ENCODE measurements around the gene SPINK4. TPM values are rescaled to one million over a fixed set of nuclear protein-coding genes. Genes with fewer than 3 reads are reported as not detected.

The SPINK4 gene
- polyA plus RNA-seq, 1 donor (not counting 4 experiments of a cell fraction or from before 2014, with no cell fraction given), result not detected

- no peaks in the 10 kb centered on the region for H4K20me1 ChIP-seq (ENCODE audit: control insufficient read depth, extremely low read depth, insufficient read depth, low read length)
- no peaks in the 10 kb centered on the region for H3K36me3 ChIP-seq (ENCODE audit: control insufficient read depth in 2 of 2, extremely low read depth in 1 of 2, insufficient read depth in 2 of 2, low read length in 2 of 2)
- H3K27ac ChIP-seq (ENCODE audit: control insufficient read depth, insufficient read depth, low read length), result peak overlapping the region; percentile 73
- H3K9ac ChIP-seq (ENCODE audit: control insufficient read depth, extremely low read depth, insufficient read depth, low read length), result no peak overlapping the region
- no peak for TF ChIP-seq EZH2 (IDR thresholded peaks at IDR 0.05; ENCODE audit: low read length)
- TF ChIP-seq CTCF (optimal IDR thresholded peaks at IDR 0.05 in 1 of 3, IDR thresholded peaks at IDR 0.05 in 1 of 3, conservative IDR thresholded peaks at IDR 0.05 in 1 of 3; ENCODE audit: extremely low read depth in 1 of 3, insufficient read depth in 2 of 3, low read length in 3 of 3), result no peak
- peak overlapping the region; percentile 27 for H3K4me2 ChIP-seq (ENCODE audit: control insufficient read depth, extremely low read depth, insufficient read depth, low read depth, low read length)
- FAIRE-seq, result peak; percentile 87
- H2AFZ ChIP-seq (ENCODE audit: control insufficient read depth, low read length), result no peak overlapping the region
- H3K4me1 ChIP-seq (ENCODE audit: control insufficient read depth, extremely low read depth, insufficient read depth, low read length), result peaks cover 28% of the 10 kb centered on the region
- no peaks in the 10 kb centered on the region for H3K9me1 ChIP-seq (ENCODE audit: control insufficient read depth, extremely low read depth, insufficient read depth, low read length)
- no peaks in the 10 kb centered on the region for H3K9me3 ChIP-seq (ENCODE audit: control insufficient read depth, low read depth, low read length)
- DNase-seq (ENCODE audit: low read depth, low spot score), result peak; percentile 75
- no peak overlapping the region for H3K4me3 ChIP-seq (ENCODE audit: control insufficient read depth in 2 of 3, extremely low read depth in 1 of 3, insufficient read depth in 2 of 3, low read depth in 1 of 3, low read length in 3 of 3)
- dilution Hi-C loops (cut with MboI; ENCODE audit: extremely low pct_ligation_motif_present, low sequenced_read_pairs), result no loop called here
- no peaks in the 10 kb centered on the region for H3K79me2 ChIP-seq (ENCODE audit: control insufficient read depth, insufficient read depth, low read length)
- no peaks in the 10 kb centered on the region for H3K27me3 ChIP-seq (ENCODE audit: control insufficient read depth, extremely low read depth, insufficient read depth, low read length)
Measured at GRCh38 chr9:33193818-33194217, 46.1 kb upstream of the SPINK4 start.

- H3K4me1 ChIP-seq (ENCODE audit: control insufficient read depth, extremely low read depth, insufficient read depth, low read length), result peaks cover 22% of the 10 kb centered on the region
- no peak for FAIRE-seq
- H3K9me1 ChIP-seq (ENCODE audit: control insufficient read depth, extremely low read depth, insufficient read depth, low read length), result no peaks in the 10 kb centered on the region
- H3K4me3 ChIP-seq (ENCODE audit: control insufficient read depth in 2 of 3, extremely low read depth in 1 of 3, insufficient read depth in 2 of 3, low read depth in 1 of 3, low read length in 3 of 3), result no peak overlapping the region
- H3K27ac ChIP-seq (ENCODE audit: control insufficient read depth, insufficient read depth, low read length), result no peak overlapping the region
- dilution Hi-C loops (cut with MboI; ENCODE audit: extremely low pct_ligation_motif_present, low sequenced_read_pairs), result no loop called here
- no peaks in the 10 kb centered on the region for H3K9me3 ChIP-seq (ENCODE audit: control insufficient read depth, low read depth, low read length)
- no peak overlapping the region for H2AFZ ChIP-seq (ENCODE audit: control insufficient read depth, low read length)
- no peaks in the 10 kb centered on the region for H4K20me1 ChIP-seq (ENCODE audit: control insufficient read depth, extremely low read depth, insufficient read depth, low read length)
- DNase-seq (ENCODE audit: low read depth, low spot score), result no peak
- no peak overlapping the region for H3K9ac ChIP-seq (ENCODE audit: control insufficient read depth, extremely low read depth, insufficient read depth, low read length)
- no peak for TF ChIP-seq CTCF (optimal IDR thresholded peaks at IDR 0.05 in 1 of 3, IDR thresholded peaks at IDR 0.05 in 1 of 3, conservative IDR thresholded peaks at IDR 0.05 in 1 of 3; ENCODE audit: extremely low read depth in 1 of 3, insufficient read depth in 2 of 3, low read length in 3 of 3)
- H3K36me3 ChIP-seq (ENCODE audit: control insufficient read depth in 2 of 2, extremely low read depth in 1 of 2, insufficient read depth in 2 of 2, low read length in 2 of 2), result no peaks in the 10 kb centered on the region
- no peaks in the 10 kb centered on the region for H3K79me2 ChIP-seq (ENCODE audit: control insufficient read depth, insufficient read depth, low read length)
- H3K27me3 ChIP-seq (ENCODE audit: control insufficient read depth, extremely low read depth, insufficient read depth, low read length), result no peaks in the 10 kb centered on the region
- H3K4me2 ChIP-seq (ENCODE audit: control insufficient read depth, extremely low read depth, insufficient read depth, low read depth, low read length), result no peak overlapping the region
Measured at GRCh38 chr9:33196736-33197135, 43.2 kb upstream of the SPINK4 start.
